NCI-H2029 treated with DMSO at 0.1 percent for 48 hours (cell line): ENCODE results near the gene IL31.
A peak's percentile ranks its signal among the peaks of the same experiment; 100 is the strongest.
"Not testable (repeated sequence)": the region's sequence is repeated elsewhere in the genome, so short reads cannot be mapped to it uniquely, and the experiment has no call there.

Experiments
- DNase-seq: peaks from one replicate; lab custom pipeline; 2025; lab: John Stamatoyannopoulos, UW

Gene IL31

GRCh38 chr12:122192441-122192840 lies 18.4 kb upstream of the IL31 start:
- no peak for DNase-seq

- DNase-seq: peak; percentile 14
Measured at GRCh38 chr12:122190842-122191668, 17.0 kb upstream of the IL31 start.

GRCh38 chr12:122189626-122190475 lies 15.8 kb upstream of the IL31 start:
- DNase-seq: no peak

GRCh38 chr12:122187466-122187865 lies 13.4 kb upstream of the IL31 start:
- no peak for DNase-seq

GRCh38 chr12:122185494-122186082 lies 11.6 kb upstream of the IL31 start:
- DNase-seq: no peak

GRCh38 chr12:122185079-122185478 lies 11.1 kb upstream of the IL31 start:
- DNase-seq: no peak

GRCh38 chr12:122184517-122184916 lies 10.5 kb upstream of the IL31 start:
- no peak for DNase-seq

- DNase-seq: no peak
Measured at GRCh38 chr12:122183588-122183940, 9.5 kb upstream of the IL31 start.

- DNase-seq: peak; percentile 22
Measured at GRCh38 chr12:122182887-122183587, 9.0 kb upstream of the IL31 start, which contains the start of gene LRRC43. Gene LRRC43 (plus strand): TSS chr12:122183123. CDS start chr12:122183145, 22 bp downstream.

- not testable (repeated sequence) for DNase-seq
Measured at GRCh38 chr12:122176473-122176872, 2.5 kb upstream of the IL31 start.

- no peak for DNase-seq
Measured at GRCh38 chr12:122172262-122172939, 1.6 kb downstream of the IL31 start.

- no peak for DNase-seq
Measured at GRCh38 chr12:122171399-122171798, 2.6 kb downstream of the IL31 start.

GRCh38 chr12:122168492-122168891 lies 5.5 kb downstream of the IL31 start:
- DNase-seq: no peak

- DNase-seq: no peak
Measured at GRCh38 chr12:122167356-122167925, 6.6 kb downstream of the IL31 start.

GRCh38 chr12:122166422-122167349 lies 7.3 kb downstream of the IL31 start:
- DNase-seq: no peak

- no peak for DNase-seq
Measured at GRCh38 chr12:122162976-122163375, 11.0 kb downstream of the IL31 start.

GRCh38 chr12:122161682-122162081 lies 12.3 kb downstream of the IL31 start:
- no peak for DNase-seq

- no peak for DNase-seq
Measured at GRCh38 chr12:122160761-122161160, 13.3 kb downstream of the IL31 start.

GRCh38 chr12:122159882-122160281 lies 14.1 kb downstream of the IL31 start:
- no peak for DNase-seq

GRCh38 chr12:122158700-122159285 lies 15.2 kb downstream of the IL31 start:
- DNase-seq: no peak
